ENCODE data around the gene TRAF5. TPM values are rescaled to one million over a fixed set of nuclear protein-coding genes. Genes with fewer than 3 reads are reported as not detected.
"Not testable (repeated sequence)": the region's sequence is repeated elsewhere in the genome, so short reads cannot be mapped to it uniquely, and the experiment has no call there.

Gene TRAF5
- 27.9 TPM for polyA plus RNA-seq (ENCODE audit: insufficient read length)
- long read RNA-seq, donor 1, partial matches to known transcripts, result 10 of 12 reads
- long read RNA-seq, donor 1, other reads (novel, unspliced or antisense), result 0 of 12 reads
- long read RNA-seq, donor 2, partial matches to known transcripts, result 0 of 5 reads
- long read RNA-seq, donor 2, other reads (novel, unspliced or antisense), result 0 of 5 reads
- long read RNA-seq, donor 3, partial matches to known transcripts, result 0 of 2 reads
- long read RNA-seq, donor 3, other reads (novel, unspliced or antisense), result 0 of 2 reads
- long read RNA-seq, donor 4, result 0 reads
- long read RNA-seq, donor 5, partial matches to known transcripts, result 0 of 1 reads
- long read RNA-seq, donor 5, other reads (novel, unspliced or antisense), result 0 of 1 reads
- long read RNA-seq, donor 6, partial matches to known transcripts, result 0 of 2 reads
- long read RNA-seq, donor 6, other reads (novel, unspliced or antisense), result 0 of 2 reads
- long read RNA-seq, donor 7, partial matches to known transcripts, result 0 of 2 reads
- long read RNA-seq, donor 7, other reads (novel, unspliced or antisense), result 0 of 2 reads
- long read RNA-seq, donor 8, result 0 reads

- DNase-seq, result peak; percentile 48
These were observed at the start of gene TRAF5 for GRCh38 chr1:211326528-211327345. Gene TRAF5 (plus strand): TSS chr1:211326833. CDS start chr1:211353240, 26,407 bp downstream.

- DNase-seq, result no peak
These were observed 47.3 kb upstream of the TRAF5 start for GRCh38 chr1:211279340-211279739.

- no peak for DNase-seq
These were observed 45.7 kb upstream of the TRAF5 start for GRCh38 chr1:211280910-211281309.

DNA sequence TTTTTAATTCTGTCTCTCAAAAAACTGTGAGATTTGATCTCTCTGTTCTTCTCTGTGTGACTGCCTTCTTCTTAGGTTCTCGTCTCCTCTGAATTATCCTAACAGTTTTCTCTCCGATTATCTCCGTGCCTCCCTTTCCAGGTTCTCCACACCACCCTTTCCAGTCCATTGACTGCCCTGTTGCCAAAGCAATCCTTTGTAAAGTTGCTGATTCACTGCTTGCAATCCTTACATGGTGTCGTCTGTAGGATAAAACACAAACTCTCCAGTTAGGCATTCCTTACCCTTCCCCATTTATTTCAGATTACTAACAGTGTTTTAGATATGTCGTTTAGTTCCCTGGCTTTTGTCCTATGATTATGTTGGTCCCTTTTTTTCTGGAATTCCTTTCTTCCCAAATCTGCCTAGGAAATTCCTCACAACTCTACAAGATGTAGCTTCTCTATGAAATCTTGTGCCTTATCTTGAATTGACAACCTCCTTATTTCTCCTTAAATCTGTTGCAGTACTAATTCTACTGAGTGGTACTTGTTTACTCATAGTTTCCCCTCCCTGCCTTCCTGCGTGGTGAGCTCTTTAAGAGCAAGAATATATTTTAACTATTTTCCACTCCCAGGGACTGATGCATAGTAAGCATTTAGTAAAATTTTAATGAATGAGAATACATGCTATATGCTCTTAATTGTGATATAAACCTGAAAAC is 45.2 kb upstream of the TRAF5 start:
- DNase-seq, result no peak

DNA sequence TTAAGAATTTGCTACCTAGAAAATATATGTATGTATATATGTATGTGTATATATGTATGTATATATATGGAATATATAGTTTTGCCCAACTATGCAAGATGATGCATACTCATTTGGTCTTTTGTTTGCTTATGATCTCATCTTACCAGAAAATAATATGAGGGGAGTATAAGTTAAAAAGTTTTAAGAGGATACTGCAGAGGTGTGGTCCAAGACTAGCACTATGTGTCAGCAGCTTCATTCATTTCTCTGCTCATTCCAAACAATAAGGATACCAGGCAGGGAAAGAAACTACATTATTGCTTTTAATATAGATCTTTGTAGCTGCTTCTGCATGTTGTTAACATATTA is 44.6 kb upstream of the TRAF5 start:
- DNase-seq, result no peak

DNA sequence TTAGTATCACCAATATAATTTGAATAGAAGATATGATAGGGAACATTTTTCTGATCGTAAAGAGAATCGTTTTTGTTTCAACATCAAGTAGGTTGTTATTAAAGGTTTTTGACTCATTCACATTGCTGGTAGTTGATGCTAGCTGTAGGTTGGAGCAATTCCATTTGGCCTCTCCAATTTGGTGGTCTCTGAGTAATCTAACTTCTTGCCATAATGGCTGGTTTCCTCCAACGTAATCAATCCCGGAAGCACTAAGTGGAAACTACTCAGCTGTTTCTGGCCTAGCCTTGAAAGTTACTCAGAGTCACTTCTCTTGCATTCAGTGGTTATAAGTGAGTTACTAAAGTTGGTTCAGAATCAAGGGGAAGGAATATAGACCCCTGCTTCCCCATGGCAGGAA is 41.4 kb upstream of the TRAF5 start:
- DNase-seq, result no peak

DNA sequence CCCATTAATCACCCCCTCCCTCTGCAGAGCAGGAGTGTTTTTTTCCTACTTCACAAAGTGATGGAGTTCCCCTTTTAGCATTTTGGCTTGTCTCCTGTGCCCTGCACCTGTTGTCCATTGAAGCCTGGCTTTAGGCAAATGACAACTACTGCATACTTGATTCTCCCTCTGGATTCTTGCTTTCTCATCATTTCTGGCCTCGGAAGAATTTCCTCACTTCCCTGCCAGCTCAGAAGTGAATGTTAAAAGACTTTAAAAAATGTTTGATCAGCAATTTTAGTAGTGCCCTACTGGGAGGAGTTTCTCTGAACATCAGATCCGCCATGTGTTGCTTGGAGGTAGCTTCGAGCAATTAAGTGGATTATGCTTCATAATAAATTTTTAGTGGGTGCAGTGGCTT is 39.4 kb upstream of the TRAF5 start:
- no peak for DNase-seq

DNA sequence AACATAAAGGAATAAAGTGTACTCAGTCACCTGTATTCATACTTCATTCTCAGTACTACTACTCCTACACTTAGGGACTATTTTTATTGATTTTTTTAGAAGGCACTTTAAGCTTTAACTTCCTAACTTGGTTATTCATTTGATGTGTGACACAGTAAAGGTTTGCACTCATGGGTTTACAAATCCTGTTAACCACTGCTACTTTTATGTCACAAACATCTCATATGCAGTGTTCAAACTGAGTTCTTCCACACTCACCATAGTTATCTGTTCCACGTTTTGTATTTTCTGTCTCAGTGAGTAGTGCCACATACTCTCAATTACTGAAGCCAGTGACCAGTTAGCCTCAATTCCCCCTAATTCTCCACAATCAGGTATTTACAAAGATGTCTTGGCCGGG is 34.2 kb upstream of the TRAF5 start:
- no peak for DNase-seq

- no peak for DNase-seq
These were observed 30.2 kb upstream of the TRAF5 start for GRCh38 chr1:211296396-211296795.

- no peak for DNase-seq
These were observed 21.6 kb upstream of the TRAF5 start for GRCh38 chr1:211305044-211305443.

- no peak for DNase-seq
These were observed 17.0 kb upstream of the TRAF5 start for GRCh38 chr1:211309617-211310016.

GRCh38 chr1:211313392-211313791 is 13.2 kb upstream of the TRAF5 start:
- no peak for DNase-seq

- DNase-seq, result no peak
These were observed 7.9 kb upstream of the TRAF5 start for GRCh38 chr1:211318576-211319280.

DNA sequence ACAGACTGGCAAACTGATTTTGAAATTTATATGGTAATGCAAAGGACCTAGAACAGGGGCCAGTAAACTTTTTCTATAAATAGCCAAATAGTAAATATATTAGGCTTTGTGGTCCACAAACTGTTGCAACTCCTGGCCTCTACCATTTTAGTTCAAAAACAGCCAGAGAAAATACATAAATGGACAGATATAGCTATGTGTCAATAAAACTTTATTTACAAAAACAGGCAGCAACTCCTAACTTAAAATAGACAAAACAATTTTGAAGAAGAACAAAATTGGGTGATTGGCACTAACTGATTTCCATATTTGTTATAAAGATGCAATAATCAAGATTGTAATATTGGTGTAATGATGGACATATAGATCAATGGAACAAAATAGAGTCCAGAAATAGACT is 6.7 kb upstream of the TRAF5 start:
- DNase-seq, result no peak

GRCh38 chr1:211320980-211321379 is 5.7 kb upstream of the TRAF5 start:
- no peak for DNase-seq

DNA sequence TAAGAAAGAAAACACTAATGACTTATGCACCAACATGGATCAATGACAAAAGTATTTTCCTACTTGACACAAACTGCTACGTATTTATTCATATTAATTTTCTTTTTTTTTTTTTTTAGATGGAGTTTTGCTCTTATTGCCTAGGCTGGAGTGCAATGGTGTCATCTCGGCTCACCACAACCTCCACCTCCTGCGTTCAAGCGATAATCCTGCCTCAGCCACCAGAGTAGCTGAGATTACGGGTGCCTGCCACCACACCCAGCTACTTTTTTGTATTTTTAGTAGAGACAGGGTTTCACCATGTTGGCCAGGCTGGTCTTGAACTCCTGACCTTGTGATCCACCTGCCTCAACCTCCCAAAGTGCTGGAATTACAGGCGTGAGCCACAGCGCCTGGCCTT is 5.0 kb upstream of the TRAF5 start:
- not testable (repeated sequence) for DNase-seq

DNA sequence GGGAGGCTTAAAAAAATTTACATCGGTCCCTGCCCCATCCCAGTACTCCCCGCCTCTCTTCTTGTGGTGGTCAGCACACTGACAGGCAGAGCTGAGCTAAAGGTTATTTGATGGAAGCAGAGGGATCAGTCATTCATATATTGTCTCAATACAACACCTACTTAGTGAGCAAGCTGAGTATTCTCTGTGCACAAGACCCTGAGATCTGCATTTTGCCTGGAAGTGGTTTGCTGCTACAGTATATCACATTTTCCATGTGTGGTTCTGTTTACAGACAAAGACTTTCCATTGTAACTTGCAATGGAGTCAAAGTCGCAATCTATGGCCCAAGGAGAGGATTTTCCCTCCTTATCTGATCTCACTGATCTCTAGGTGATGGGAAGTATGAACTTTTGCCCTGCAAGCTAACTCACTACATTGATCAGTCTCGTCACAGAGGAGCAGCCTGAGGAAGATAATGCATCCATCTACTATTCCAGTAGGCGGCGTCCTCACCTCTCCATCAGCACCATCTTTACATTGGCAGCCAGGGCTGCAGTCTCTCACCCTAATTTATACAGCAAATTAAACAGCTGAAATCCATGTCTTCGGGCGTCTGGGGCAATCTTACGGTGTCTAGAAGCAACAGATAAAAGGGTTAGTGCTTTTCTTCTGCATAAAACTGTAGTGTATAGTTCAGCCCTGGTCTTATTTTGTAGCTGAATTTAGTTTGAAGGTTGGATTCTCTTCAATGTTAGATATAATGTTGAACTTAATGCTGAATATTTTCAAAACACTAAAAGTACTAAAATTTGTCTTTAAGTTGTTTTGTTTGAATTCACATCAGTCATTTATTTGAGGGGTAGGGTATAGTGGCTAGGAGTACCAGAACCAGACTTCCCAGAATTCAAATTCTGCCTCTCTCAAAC is 3.2 kb upstream of the TRAF5 start:
- DNase-seq, result peak; percentile 61

GRCh38 chr1:211324992-211325775 is 1.4 kb upstream of the TRAF5 start:
- no peak for DNase-seq

DNA sequence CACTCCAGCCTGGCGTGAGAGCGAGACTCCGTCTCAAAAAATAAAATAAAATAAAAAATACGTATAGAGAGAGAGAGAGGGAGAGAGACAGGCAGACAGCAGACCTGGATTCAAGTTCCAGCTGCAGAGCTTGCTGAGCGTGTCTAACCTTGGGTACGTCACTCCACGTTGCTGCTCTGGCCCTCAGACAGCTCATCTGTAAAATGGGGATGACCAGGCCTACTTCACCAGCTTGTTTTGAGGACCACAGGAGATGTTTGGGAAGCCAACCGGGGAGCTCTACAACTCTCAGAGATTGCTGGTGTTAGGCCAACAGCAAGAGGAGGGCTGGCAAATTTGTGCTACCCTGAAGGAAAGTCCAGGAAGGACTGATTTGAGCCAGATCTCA is 499 bp upstream of the TRAF5 start:
- no peak for DNase-seq

Data from left kidney (tissue), 8 donors.